ENCODE measurements around the gene KAT6B. TPM values are rescaled to one million over a fixed set of nuclear protein-coding genes. Genes with fewer than 3 reads are reported as not detected.

The KAT6B gene
- total and polyA plus RNA-seq, 2 donors (not counting 1 experiment from before 2014, with no cell fraction given) = 3.9 to 37.8 TPM

DNA sequence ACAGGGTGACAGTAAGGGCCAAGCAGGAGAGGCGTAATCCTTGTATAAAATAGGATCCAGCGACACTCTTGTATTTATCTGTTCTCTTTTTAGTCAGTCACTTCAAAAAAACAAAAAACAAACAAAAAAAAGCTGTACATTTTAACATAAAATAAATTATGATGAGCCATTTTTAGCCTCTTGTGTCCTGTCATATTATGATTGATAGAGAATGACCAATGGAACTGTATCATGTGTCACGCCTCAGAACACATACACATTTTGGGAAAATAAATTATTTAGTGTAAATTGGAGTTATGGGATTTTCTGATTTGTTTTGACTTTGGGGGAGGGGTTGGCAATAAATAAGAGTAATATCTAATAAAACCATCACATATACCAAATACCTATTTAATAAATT lies 205.7 kb downstream of the KAT6B start:
- Histone ChIP-seq H3K9ac (ENCODE audit: insufficient read depth, low read length) (no peak overlapping the region), H3K27ac (ENCODE audit: insufficient read depth, low read length) (no peak overlapping the region), H3K4me1 (ENCODE audit: control insufficient read depth, extremely low read depth, insufficient read depth, low read length) (peaks cover 6% of the 10 kb centered on the region), H3K79me2 (ENCODE audit: control insufficient read depth, insufficient read depth, low read length) (no peaks in the 10 kb centered on the region), H2AFZ (ENCODE audit: low read length) (no peak overlapping the region), H3K4me2 (ENCODE audit: extremely low read depth, insufficient read depth, low read length) (no peak overlapping the region), H4K20me1 (ENCODE audit: control insufficient read depth, extremely low read depth, insufficient read depth, low read length) (no peaks in the 10 kb centered on the region), H3K4me3 (replicated peaks in 1 of 4; ENCODE audit: control extremely low read depth in 1 of 4, insufficient read depth in 1 of 4, low read depth in 3 of 4, low read length in 4 of 4) (no peak overlapping the region), H3K27me3 (ENCODE audit: control insufficient read depth, insufficient read depth, low read length) (no peaks in the 10 kb centered on the region), H3K9me3 (ENCODE audit: control insufficient read depth, insufficient read depth, low read depth, low read length) (no peaks in the 10 kb centered on the region), H3K36me3 (ENCODE audit: control insufficient read depth, insufficient read depth, low read length) (peaks cover 4% of the 10 kb centered on the region)
- DNase-seq (ENCODE audit: low read depth in 2 of 2) = no peak
- TF ChIP-seq, protein P1, sequence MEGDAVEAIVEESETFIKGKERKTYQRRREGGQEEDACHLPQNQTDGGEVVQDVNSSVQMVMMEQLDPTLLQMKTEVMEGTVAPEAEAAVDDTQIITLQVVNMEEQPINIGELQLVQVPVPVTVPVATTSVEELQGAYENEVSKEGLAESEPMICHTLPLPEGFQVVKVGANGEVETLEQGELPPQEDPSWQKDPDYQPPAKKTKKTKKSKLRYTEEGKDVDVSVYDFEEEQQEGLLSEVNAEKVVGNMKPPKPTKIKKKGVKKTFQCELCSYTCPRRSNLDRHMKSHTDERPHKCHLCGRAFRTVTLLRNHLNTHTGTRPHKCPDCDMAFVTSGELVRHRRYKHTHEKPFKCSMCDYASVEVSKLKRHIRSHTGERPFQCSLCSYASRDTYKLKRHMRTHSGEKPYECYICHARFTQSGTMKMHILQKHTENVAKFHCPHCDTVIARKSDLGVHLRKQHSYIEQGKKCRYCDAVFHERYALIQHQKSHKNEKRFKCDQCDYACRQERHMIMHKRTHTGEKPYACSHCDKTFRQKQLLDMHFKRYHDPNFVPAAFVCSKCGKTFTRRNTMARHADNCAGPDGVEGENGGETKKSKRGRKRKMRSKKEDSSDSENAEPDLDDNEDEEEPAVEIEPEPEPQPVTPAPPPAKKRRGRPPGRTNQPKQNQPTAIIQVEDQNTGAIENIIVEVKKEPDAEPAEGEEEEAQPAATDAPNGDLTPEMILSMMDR (conservative IDR thresholded peaks at IDR 0.05 in 1 of 2, IDR thresholded peaks at IDR 0.05 in 1 of 2; ENCODE audit: low read depth in 1 of 2, low read length in 2 of 2) = no peak
- no peak for TF ChIP-seq EZH2 (IDR thresholded peaks at IDR 0.05; ENCODE audit: low read length, missing control alignments)

DNA sequence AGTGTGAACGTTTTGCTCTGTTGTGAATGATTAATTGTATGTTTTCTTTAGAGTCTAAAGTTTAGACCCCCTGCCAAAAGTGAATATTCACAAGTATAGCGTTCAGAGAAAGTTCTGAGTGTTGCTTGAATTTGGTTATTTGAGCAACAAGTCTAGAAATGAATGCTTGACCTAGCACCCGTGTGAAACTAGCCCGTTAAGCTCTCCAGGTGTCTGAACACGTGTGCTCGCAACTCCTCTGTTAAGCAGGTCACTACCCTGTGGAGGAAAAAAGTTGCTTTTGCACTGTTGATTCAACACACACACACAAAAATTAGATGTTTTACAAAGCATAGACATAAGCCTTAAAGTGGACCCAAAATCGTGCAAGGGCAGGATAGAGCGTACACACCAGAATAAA lies 206.4 kb downstream of the KAT6B start:
- Histone ChIP-seq H3K4me1 (ENCODE audit: control insufficient read depth, extremely low read depth, insufficient read depth, low read length) (peaks cover 6% of the 10 kb centered on the region), H2AFZ (ENCODE audit: low read length) (no peak overlapping the region), H3K9ac (ENCODE audit: insufficient read depth, low read length) (no peak overlapping the region), H3K36me3 (ENCODE audit: control insufficient read depth, insufficient read depth, low read length) (peaks cover 4% of the 10 kb centered on the region), H3K9me3 (ENCODE audit: control insufficient read depth, insufficient read depth, low read depth, low read length) (no peaks in the 10 kb centered on the region), H3K27me3 (ENCODE audit: control insufficient read depth, insufficient read depth, low read length) (no peaks in the 10 kb centered on the region), H3K79me2 (ENCODE audit: control insufficient read depth, insufficient read depth, low read length) (no peaks in the 10 kb centered on the region), H4K20me1 (ENCODE audit: control insufficient read depth, extremely low read depth, insufficient read depth, low read length) (no peaks in the 10 kb centered on the region), H3K4me3 (replicated peaks in 1 of 4; ENCODE audit: control extremely low read depth in 1 of 4, insufficient read depth in 1 of 4, low read depth in 3 of 4, low read length in 4 of 4) (no peak overlapping the region), H3K27ac (ENCODE audit: insufficient read depth, low read length) (no peak overlapping the region), H3K4me2 (ENCODE audit: extremely low read depth, insufficient read depth, low read length) (no peak overlapping the region)
- DNase-seq (ENCODE audit: low read depth in 2 of 2) = no peak
- TF ChIP-seq EZH2 (IDR thresholded peaks at IDR 0.05; ENCODE audit: low read length, missing control alignments) = no peak

DNA sequence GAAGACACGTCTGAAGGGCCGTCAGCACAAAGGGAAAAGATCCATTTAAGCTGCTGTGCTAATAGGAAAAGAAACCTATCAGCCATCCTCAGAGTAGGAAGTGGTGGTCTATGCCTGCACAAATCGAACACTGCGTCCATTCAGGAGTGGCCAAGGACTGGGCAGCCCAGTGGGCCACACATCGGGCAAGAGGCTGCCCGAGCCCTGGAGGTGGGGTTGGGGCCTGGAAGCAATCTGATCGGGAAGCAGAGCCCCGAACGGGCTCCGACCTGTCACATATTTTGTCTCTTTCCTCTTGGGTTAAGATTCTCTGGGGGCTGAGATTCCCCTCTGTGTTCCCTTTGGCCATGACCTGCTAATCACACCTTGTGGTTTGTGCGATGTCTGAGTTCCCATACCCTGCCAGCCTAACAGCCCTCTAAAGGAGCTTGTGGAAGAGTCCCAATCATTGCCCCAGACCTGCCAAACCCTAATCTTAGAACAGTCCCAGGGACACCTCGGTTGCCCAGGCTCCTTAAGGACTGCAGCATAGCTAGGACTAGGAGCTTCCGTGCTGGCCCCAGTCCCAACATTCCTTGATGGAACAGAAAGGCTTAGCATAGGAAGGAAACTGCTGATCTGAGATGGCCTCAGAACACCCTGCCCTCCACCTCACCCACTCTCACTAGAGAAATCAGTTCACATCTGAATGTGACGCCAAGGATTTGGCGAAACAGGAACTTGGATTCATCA lies 207.2 kb downstream of the KAT6B start:
- Histone ChIP-seq H3K79me2 (ENCODE audit: control insufficient read depth, insufficient read depth, low read length) (no peaks in the 10 kb centered on the region), H3K27me3 (ENCODE audit: control insufficient read depth, insufficient read depth, low read length) (no peaks in the 10 kb centered on the region), H3K9me3 (ENCODE audit: control insufficient read depth, insufficient read depth, low read depth, low read length) (no peaks in the 10 kb centered on the region), H3K9ac (ENCODE audit: insufficient read depth, low read length) (no peak overlapping the region), H3K4me2 (ENCODE audit: extremely low read depth, insufficient read depth, low read length) (no peak overlapping the region), H3K4me3 (replicated peaks in 1 of 4; ENCODE audit: control extremely low read depth in 1 of 4, insufficient read depth in 1 of 4, low read depth in 3 of 4, low read length in 4 of 4) (no peak overlapping the region), H3K4me1 (ENCODE audit: control insufficient read depth, extremely low read depth, insufficient read depth, low read length) (peaks cover 6% of the 10 kb centered on the region), H3K36me3 (ENCODE audit: control insufficient read depth, insufficient read depth, low read length) (peaks cover 4% of the 10 kb centered on the region), H4K20me1 (ENCODE audit: control insufficient read depth, extremely low read depth, insufficient read depth, low read length) (no peaks in the 10 kb centered on the region), H3K27ac (ENCODE audit: insufficient read depth, low read length) (no peak overlapping the region), H2AFZ (ENCODE audit: low read length) (no peak overlapping the region)
- DNase-seq (ENCODE audit: low read depth in 2 of 2) = no peak
- TF ChIP-seq, protein P1 (conservative IDR thresholded peaks at IDR 0.05 in 1 of 2, IDR thresholded peaks at IDR 0.05 in 1 of 2; ENCODE audit: low read depth in 1 of 2, low read length in 2 of 2) = no peak
- no peak for TF ChIP-seq EZH2 (IDR thresholded peaks at IDR 0.05; ENCODE audit: low read length, missing control alignments)

Data from fibroblast of lung (primary cell).